NCI-H446 (cell line): ENCODE measurements around the gene ACTN4.
A peak's percentile ranks its signal among the peaks of the same experiment; 100 is the strongest.

Experiments
- DNase-seq, 2 experiments: peaks; one replicate each; lab custom pipeline; 2025; lab: John Stamatoyannopoulos, UW

The ACTN4 gene

DNA sequence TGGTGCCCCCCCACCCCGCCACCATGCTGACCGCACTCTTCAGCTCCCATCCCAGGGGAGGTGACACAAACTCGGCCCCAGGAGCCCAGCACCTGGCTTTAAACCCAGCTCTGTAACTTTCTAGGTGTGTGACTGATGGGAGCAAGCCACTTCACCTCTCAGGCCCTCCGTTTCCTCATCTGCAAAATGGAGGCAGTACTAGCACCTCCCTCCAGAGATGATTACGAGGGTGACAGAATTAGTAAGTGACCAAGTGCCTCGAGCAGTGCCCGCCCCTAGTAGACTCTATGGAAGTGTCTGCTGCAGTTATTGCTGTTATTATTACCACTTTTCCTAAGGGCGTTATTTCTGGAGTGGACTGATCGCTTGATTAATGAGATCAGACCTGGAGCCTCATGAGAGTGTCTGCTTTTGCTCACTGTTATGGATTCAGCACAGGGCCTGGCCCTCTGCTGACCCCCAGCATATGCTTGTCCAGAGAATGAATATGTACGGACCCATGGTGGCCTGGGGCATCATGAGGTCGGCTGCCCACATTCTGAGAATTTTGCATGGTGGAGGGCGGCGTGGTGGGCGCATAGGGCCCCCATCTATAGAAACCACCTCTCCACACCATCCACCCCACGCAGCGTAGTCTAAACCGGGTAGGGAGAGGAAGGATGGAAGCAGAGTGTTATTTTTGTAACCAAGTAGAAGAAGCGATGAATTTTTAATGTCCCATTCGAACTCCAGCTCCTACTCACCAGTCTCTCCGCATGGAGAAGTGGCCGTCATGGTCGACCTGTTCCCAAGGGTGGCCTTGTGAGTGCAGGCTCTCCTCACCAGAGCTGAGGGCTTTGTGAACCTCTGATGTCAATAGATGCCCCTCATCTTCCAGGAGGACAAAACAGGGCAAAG, 48.6 kb downstream of the ACTN4 start:
- no peak for DNase-seq

DNA sequence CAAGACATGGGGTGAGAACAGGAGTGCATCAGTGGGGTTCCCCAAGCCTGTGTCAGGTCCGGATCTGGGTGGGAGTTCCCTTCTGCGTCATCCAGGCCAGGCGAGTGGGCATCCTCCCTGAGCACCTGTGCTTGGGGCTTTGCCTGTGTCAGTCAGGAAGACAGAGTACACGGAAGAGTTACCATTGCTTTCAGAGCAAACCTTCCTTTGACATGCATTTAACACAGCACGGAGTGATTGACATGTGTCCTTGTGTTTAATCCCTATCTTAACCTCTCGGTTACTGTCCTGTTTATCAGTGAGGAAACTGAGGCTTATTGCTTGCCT, 49.2 kb downstream of the ACTN4 start:
- no peak for DNase-seq

DNA sequence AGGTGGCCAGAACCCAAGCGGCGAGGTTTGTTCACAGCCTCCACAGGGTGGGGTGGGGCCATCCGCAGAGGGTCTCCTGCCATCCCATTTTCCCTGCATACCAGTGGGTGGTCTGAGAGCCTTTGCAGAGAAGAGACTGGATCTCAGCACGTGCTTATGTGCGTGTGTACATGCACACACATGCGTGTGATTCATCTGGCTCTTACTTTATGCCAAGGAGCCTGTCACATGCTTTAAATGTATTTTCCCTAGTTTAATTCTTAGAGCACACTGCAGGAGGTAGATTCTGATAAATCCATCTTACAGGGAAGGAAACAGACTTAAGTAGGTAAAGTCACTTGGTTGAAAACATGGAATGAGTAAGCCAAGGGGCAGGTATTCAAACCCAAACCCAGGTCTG, 49.7 kb downstream of the ACTN4 start:
- DNase-seq: no peak

GRCh38 chr19:38697641-38698071, 50.2 kb downstream of the ACTN4 start:
- DNase-seq: no peak

- no peak for DNase-seq
These were observed 51.0 kb downstream of the ACTN4 start for GRCh38 chr19:38698225-38699026.

DNA sequence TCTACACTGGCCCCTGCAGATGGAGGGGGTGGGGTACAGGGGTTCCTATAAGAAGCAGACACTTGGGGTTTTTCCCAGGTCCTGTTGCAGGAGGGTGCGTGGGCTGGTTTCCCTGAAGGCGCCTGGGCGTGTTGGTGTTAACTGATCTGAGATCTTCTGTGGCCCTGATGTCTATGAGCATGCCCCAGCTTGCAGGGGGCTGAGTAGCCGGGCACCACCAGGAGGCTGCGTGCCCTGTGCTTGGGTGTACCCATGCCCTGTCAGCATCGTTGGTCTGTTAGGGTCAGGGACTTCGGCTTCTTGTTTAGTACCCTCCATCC, 51.5 kb downstream of the ACTN4 start:
- DNase-seq: no peak

DNA sequence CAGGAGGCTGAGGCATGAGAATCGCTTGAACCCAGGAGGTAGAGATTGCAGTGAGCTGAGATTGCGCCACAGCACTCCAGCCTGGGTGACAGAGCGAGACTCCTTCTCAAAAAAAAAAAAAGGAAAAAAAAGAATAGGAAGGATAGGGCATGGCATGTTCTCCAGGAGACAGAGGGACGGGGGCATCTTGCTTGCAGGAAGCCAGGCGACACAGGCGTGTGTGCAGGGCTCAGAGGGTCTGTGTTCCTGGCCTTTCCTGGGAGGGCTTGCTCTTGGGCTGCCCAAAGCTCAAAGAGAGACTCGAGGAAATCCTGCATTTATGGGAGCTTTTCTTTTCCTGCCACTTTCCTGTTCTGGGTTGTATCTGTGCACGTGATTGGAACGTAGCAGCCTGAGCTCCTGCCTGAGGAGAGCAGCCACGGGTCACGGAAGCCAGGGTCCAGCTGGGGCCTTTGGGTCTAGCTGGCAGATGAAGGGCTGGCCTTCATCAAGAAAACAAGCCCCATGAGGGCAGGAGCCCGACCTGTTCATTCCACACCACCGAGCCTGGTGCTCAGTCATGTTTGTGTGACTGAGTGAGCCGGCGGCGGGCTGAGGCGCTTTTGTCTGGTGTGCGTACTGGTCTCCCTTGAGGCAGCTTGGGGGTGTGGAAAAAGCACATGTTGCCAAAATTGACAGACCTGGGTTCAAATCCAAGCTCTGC, 52.3 kb downstream of the ACTN4 start:
- DNase-seq: no peak

DNA sequence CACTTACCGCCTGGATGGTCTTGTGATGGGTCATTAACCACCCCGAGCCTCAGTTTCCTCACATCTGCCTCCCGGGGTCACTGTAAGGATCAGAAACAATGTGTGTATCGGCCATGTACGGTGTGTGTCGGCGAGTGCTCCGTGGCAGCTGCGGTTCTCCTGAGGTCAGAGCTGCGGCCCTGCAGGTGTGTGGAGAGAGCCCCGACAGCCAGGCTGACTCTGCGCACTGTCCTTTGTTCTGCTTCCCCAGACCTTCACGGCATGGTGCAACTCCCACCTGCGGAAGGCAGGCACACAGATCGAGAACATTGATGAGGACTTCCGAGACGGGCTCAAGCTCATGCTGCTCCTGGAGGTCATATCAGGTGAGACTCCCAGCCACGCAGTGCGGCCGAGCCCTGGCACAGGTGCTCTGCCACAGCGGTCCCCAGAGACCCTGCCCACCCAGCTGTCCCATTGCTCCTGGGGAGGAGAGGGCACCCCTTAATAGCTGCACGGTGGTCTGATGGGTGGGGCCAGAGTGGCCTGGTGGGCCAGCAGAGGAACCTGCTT, 53.0 kb downstream of the ACTN4 start:
- DNase-seq: no peak

- DNase-seq: no peak
These were observed 53.5 kb downstream of the ACTN4 start for GRCh38 chr19:38700902-38701454.

DNA sequence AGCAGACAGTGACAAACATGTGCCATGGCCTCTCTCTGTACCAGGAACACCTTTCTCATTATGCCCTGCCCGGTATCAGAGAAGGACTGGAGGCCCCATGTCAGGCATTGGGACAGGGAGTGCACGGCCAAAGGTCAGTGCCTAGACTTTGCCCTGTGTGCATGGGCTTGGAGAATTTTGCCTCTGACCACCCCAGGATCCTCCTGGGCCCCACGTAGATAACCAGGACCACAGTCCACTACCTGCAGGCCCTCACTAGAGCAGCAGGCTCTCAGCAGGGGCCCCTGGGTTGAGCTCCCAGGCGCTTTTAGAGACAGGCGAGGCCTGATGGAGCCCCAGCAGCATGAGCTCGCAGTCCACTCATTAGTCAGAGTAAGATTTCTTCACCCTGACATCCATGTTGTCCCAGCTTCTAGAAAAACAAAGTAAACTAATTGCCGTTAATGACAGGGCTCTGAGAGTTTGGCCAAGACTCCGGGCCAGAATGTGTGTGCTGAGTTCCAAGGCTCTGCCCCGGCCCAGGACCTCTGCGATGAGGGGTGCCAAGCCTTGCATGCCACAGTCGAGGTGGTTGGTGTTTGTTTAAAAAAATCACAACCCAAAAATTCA, 54.1 kb downstream of the ACTN4 start:
- no peak for DNase-seq

- DNase-seq: no peak
These were observed 54.8 kb downstream of the ACTN4 start for GRCh38 chr19:38702278-38702677.

DNA sequence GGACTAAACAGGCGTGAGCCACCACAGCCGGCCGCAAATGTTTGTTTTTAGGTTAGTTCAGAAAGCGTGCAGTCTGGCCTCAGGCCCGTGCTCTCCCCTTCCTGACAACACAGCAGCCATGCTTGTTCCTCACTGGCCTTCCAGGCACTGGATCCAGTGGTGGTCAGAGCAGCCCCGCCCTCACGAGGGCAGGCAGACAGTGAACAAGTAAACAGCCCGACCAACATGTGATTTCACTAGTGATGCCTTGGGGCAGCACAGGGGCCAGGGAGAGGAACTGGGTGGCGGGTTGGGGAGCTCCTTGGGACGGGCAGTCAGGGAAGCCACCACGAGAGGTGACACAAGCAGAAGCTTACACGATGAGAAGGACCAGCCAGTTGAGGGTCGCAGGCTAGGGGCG, 56.1 kb downstream of the ACTN4 start:
- DNase-seq: no peak

GRCh38 chr19:38704488-38705026, 57.1 kb downstream of the ACTN4 start:
- no peak for DNase-seq

- DNase-seq: no peak
These were observed 58.0 kb downstream of the ACTN4 start for GRCh38 chr19:38705197-38706019.

GRCh38 chr19:38706792-38707511, 59.5 kb downstream of the ACTN4 start:
- no peak for DNase-seq

GRCh38 chr19:38707512-38708114, 60.2 kb downstream of the ACTN4 start:
- DNase-seq: no peak

GRCh38 chr19:38708413-38709024, 61.1 kb downstream of the ACTN4 start:
- DNase-seq: peak in 1 of 2 experiments; percentile 19

- DNase-seq: no peak
These were observed 61.7 kb downstream of the ACTN4 start for GRCh38 chr19:38709119-38709518.
